HG03354 (cell line): ENCODE results near the gene LRG1.
"Not testable (repeated sequence)": the region's sequence is repeated elsewhere in the genome, so short reads cannot be mapped to it uniquely, and the experiment has no call there.

ENCODE experiments used
- ATAC-seq: cut with Tn5 transposase; IDR thresholded peaks from one replicate; pipeline ENCODE4 v1.9.1; 2021; ENCODE audit warnings: mild to moderate bottlenecking; ENCODE audit not compliant: unreplicated experiment, poor library complexity, severe bottlenecking

The LRG1 gene

DNA sequence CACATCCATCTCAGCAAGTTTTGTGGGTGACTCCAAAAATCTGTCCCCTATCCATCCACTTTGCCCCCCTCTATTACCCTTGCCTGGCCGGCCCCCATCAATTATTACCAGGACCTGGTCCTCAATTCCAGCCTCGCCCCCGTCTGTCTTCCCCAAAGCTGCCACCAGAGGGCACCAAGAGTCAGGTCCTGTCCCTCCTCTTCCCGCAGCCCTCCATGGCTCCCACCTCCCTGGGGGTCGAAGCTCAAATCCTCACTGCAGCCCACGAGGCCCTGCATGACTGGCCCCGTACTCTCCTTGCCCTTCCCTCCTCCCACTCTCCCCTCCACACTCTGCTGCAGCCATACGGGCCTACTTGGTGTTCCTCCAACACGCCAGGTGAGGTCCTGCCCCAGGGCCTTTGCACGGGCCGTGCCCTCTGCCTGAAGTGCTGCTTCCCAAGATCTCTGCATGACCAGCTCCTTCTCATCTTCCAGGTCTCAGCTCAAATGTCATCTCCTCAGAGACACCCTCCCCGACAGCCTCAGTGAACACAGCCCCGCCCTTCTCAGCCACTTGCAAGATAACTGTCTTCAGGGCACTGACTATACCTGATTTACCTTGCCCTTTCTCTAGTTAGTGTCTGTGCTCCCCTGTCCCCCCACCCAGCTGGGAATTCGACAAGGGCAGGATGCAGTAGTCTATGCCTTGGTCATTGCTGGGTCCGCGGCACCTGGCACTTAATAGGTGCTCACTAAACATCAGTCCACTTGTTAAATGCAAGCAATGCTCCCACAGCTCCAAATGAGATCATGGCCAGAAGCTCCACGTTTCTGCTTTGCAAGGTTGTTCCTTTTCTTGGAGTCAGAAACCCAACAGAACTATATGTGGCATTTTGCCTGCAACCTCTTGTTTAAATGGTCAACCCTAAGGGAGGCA lies 36.4 kb upstream of the LRG1 start:
- ATAC-seq, result no peak

DNA sequence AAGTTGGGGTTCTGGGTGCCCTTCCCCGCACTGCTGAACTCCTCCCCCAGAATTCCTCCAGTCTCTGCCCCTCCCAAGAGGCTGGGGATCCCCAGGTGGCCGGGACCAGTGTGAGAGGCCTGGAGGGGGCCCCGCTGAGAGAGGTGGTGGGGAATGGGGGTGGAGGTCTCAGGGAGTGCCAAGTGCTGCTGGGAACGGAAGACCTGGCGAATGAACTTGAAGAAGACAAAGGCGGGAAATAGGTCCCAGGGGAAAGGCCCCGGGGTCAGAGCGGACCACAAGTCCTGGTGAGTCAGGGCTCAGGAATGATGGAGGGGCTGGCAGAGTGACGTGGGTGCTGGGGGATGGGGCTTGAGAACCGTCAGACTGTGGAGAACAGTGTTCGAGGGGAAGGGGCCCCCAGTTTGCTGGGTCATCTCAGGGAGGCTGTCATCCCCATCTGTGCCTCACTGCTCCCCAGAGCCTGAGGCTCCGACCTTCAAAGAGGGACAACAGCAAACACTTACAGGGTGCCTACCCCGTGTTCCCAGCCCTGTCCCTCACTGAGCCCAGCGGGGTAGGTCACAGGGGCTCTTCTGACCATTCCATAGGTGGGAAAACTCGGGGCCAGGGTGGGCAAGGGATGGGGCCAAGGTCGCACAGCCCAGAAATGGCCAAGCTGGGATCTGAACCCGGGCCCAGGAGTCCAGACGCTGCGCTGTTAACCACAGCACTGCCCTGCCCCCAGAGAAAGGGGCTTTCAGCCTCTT lies 35.6 kb upstream of the LRG1 start:
- ATAC-seq, result no peak

DNA sequence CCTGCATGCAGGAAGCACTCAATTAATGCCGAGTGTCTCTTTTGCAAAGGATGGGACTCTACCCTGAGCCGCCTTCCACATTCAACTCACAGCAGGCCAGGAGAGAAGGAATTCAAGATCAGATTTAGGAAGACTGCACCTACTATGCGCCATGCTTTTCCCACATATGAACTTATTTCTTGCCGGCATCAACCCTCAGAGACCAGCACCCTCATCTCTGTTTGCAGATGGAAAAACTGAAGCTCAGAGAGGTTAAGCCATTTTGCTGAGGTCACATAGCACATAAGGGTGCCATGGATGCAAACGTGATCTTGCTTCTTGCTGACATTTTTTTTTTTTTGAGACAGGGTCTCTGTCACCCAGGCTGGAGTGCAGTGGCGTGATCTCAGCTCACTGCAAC lies 33.8 kb upstream of the LRG1 start:
- ATAC-seq, result no peak

- ATAC-seq, result no peak
Observed at GRCh38 chr19:4571305-4571917, 31.6 kb upstream of the LRG1 start.

GRCh38 chr19:4570916-4571304 lies 31.1 kb upstream of the LRG1 start:
- ATAC-seq, result no peak

DNA sequence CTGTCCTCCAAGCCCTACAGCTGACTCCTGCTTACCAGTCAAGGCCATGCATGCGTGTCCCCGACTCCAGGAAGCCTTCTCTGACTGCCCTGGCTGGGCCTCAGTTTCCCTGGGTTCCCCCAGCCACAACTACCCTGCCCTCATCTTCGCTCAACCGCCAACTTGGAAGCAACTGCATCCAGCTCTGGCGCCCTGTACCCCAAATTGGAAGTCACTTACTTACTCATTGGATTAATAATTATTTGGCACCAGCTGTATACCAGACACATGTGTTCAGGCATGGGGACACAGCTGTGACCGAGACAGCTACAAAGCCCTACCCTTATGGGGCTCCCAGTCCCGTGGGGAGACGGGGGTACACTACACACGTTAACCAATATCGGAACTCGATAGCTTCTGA lies 30.6 kb upstream of the LRG1 start:
- ATAC-seq, result no peak

DNA sequence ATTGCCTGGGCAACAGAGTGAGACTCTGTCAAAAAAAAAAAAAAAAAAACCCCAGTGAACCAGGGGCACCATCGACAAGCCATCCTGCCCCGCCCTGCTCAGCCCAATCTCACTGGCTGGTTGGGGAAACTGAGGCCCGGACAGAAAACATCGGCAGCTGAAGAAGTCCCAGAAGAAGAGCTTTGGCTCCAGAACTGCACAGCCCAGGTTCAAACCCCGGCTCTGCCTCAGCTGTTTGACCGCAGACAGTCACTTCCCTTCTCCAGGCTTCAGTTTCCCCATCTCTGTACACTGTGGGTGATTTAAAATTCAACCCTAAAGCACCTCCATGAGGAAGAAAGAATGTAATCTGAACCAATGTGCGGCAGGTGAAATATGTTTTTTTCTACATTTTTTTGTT lies 29.1 kb upstream of the LRG1 start:
- no peak for ATAC-seq

- ATAC-seq, result no peak
Observed at GRCh38 chr19:4567584-4568071, 27.8 kb upstream of the LRG1 start.

DNA sequence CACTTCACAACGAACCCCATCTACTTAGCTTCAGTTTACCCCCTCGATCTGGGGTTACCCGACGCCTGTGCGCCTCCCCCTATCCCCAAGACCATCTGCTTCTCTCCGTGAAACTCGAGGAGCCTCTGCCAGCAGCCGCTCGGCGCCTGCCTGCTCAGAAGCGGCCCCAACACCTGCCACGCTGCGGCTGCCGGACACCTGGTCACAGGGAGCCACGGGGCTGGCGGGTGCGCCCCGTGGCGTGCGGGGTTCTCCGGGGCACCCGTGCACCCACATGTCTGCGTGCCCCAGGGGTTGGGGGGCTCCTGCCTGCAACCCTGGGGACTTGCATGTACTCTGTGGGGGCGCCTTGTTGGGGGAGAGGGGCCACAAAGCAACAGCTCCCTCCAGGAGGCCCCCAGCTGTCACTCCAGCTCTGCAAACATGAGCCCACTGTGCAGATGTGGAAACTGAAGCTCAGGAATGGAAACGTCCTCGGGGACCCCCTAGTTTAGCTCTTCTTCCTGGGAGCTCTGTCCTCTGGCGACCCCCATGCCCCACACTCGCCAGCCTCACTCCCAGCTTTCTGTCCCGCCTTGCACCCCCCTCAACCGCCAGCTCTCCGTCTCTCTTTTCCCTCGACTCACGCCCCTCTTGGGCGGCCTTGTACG lies 26.7 kb upstream of the LRG1 start:
- no peak for ATAC-seq

DNA sequence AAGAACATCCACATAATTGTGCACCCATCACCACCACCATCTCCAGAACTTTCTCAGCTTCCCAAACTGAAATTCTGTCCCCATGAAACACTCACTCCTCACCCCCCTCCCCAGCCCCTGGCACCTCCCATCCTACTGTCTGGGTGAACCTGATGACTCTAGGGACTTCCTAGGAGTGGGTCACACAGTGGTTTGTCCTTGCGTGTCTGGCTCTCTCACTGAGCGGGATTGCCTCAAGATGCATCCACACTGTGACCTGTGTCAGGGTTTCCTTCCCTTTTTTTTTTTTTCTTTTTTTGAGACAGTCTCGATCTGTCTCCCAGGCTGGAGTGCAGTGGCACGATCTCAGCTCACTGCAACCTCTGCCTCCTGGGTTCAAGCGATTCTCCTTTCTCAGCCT lies 23.7 kb upstream of the LRG1 start:
- ATAC-seq, result not testable (repeated sequence)

DNA sequence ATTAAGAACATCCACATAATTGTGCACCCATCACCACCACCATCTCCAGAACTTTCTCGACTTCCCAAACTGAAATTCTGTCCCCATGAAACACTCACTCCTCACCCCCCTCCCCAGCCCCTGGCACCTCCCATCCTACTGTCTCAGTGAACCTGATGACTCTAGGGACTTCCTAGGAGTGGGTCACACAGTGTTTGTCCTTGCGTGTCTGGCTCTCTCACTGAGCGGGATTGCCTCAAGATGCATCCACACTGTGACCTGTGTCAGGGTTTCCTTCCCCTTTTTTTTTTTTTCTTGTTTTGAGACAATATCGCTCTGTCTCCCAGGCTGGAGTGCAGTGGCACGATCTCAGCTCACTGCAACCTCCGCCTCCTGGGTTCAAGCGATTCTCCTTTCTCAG lies 22.2 kb upstream of the LRG1 start:
- not testable (repeated sequence) for ATAC-seq

GRCh38 chr19:4559569-4559968 lies 19.7 kb upstream of the LRG1 start, which contains the start of gene SEMA6B:
Gene SEMA6B, minus strand, starts transcription at chr19:4559684. Its CDS starts 1,227 bp downstream, at chr19:4558457.
- ATAC-seq, result no peak

DNA sequence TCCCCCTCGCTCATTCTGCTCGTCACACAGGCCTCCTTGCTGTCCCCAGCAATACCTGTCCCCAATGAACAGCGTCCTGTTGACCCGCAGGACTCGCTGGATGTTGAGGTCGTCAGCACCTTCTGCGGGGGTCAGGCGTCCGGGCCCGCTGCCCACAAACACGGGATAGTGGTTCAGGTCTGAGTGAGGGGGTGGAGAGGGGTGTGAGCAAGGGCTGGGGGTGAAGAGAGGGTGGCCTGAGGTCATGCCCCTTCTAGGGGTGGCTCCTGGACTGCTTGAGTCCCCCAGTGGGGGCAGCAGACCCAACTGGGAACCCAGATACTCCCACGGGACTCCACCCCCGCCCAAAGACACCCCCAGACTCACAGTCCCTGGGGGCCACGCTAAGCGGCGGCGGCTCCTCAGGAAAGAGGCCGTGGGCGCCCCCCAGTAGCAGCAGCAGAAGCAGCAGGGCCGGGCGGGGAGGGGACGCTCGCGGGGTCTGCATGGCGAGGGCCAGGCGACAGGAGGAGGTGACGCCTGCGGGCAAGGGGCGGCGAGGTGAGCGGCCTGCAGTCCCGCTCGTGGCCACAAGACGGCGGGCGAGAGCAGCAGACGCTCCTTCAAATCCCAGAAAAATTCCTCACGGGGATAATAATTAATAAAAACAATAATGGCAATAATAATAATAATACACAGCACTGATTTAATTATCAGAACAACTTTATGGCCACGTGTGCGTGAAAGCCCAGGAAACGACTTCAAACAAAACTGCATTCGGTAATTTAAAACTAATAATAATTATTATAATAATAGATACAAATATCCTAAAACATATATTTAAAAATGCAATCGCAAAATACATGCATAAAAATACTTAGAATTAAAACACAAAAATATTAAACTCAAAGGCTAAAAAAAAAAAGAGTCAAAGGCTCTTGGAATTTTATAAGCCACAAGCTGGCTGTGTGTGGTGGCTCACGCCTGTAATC lies 18.4 kb upstream of the LRG1 start:
- ATAC-seq, result no peak

DNA sequence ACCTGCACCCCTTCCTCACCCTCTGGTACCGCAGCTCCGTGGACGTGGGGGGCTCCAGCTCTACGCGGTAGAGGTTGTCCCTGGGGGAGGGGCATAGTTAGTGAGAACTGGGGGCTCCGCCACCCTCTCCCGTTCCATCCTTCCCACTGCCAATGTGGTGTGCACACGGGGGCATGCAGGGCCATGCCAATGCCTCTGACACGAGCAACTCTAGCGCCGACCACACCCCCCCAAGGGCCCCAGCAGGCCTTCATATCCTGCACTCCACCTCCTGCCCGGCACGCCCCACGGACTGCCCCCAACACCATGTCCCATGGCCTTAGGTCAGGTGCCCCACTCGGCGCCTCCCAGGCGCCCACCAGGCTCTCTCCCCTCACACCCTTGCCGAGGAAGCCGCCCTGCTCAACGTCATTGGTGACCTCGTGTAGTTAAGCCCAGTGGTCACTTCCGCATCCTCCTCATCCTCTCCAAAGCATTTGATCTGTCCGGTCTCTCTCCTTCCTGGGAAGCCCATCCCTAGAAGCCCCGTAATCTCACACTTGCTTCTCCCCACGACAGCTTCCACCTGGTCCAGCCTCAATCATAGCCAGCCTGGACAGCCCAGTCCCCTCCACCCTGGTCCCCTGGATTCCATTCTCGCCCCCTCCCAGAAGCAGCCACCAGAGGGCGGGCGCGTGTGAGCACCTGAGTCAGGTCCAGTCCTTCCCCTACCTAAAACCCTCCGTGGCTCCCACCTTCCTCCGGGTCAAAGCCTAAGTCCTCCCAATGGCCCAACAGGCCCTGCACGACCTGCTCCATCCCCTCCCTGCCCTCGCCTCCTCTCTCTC lies 17.5 kb upstream of the LRG1 start:
- no peak for ATAC-seq

- no peak for ATAC-seq
Observed at GRCh38 chr19:4556597-4557127, 16.8 kb upstream of the LRG1 start.

GRCh38 chr19:4555657-4556561 lies 16.1 kb upstream of the LRG1 start:
- no peak for ATAC-seq

DNA sequence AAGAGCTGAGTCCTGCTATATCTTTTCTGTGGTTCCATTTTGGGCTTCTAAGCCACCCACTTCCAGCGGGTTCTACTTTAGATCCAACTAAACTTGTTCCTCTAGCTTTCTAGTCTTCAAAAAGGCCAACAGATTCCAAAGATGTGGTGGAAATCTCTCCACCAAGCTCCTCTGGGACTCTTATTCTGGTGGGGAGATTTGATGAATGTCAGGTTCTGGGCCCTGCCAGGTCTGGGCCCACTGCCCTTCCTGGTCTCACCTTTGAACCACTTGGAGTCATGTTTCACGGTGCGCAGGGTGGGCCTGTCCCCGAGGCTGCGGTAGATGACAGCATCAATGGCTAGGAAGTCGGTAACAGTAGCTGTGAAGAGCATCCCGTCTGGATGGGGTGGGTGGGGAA lies 14.9 kb upstream of the LRG1 start:
- no peak for ATAC-seq
